Endothelial cell of umbilical vein (primary cell): Measurements from ENCODE around the gene DAD1. TPM values are rescaled to one million over a fixed set of nuclear protein-coding genes. Genes with fewer than 3 reads are reported as not detected.

Source experiments
- BruUV-seq: library from RNA; stranded (reverse); fragments of 400-500 nt; replicated peaks from 2 replicates; lab custom pipeline; 2021; lab: Mats Ljungman, UMichigan
- CTCF ChIA-PET: fragments of 300-600, 350-600 bp; sonication (Branson Sonifier 250); formaldehyde crosslinking; loops from one replicate; lab custom pipeline; 2021; ENCODE audit warnings: antibody characterized with exemption, inconsistent platforms; lab: Charles Lee
- POLR2A ChIA-PET: fragments of 300-600, 350-600 bp; sonication (Branson Sonifier 250); formaldehyde crosslinking; loops from one replicate; lab custom pipeline; 2021; ENCODE audit warnings: antibody characterized with exemption, inconsistent platforms; lab: Charles Lee
- DNase-seq: peaks from one replicate; pipeline ENCODE4 v3.0.0-alpha.2; 2011; ENCODE audit warnings: low read depth, low spot score
- FAIRE-seq: peaks from 2 replicates; lab custom pipeline; 2011; peaks lifted over from hg19 to GRCh38; lab: Jason Lieb, UNC
- H2AFZ ChIP-seq: 2 replicates; pipeline ENCODE4 v1.6.0; 2012; ENCODE audit warnings: low read depth, low read length, control low read depth, inconsistent platforms
- H3K27ac ChIP-seq: 2 replicates; pipeline ENCODE4 v1.5.1; 2011; ENCODE audit warnings: low read depth, mild to moderate bottlenecking, control low read depth, low read length, moderate library complexity; ENCODE audit not compliant: insufficient read depth
- H3K27me3 ChIP-seq, 2 experiments: 2 replicates each; pipeline versions ENCODE4 v1.6.0 to v1.6.1; 2011; ENCODE audit warnings: low read length in 2 of 2, mixed read lengths in 1 of 2; ENCODE audit not compliant: control insufficient read depth in 2 of 2, insufficient read depth in 2 of 2
- H3K36me3 ChIP-seq, 2 experiments: 2 replicates in 1 of 2; 3 replicates in 1 of 2; pipeline ENCODE4 v1.5.1; 2011; ENCODE audit warnings: low read length in 2 of 2, mild to moderate bottlenecking in 1 of 2, moderate library complexity in 1 of 2; ENCODE audit not compliant: control insufficient read depth in 2 of 2, insufficient read depth in 2 of 2; ENCODE audit errors: extremely low read depth in 1 of 2
- H3K4me1 ChIP-seq: 3 replicates; pipeline ENCODE4 v1.5.1; 2011; ENCODE audit warnings: mild to moderate bottlenecking, low read length; ENCODE audit not compliant: control insufficient read depth, insufficient read depth; ENCODE audit errors: extremely low read depth
- H3K4me2 ChIP-seq: 2 replicates; pipeline ENCODE4 v1.6.1; 2011; ENCODE audit warnings: low read length, control low read depth, mixed read lengths; ENCODE audit not compliant: insufficient read depth
- H3K4me3 ChIP-seq, 3 experiments: fragments of 200-600 bp in 1 of 3; sonication (generic), shearing (Covaris generic) in 1 of 3; replicated peaks in 1 of 3; 2 replicates each; pipeline ENCODE4 v1.5.1; 2011 to 2016; ENCODE audit warnings: control low read depth in 3 of 3, low read length in 3 of 3, mild to moderate bottlenecking in 2 of 3, inconsistent platforms in 1 of 3, low read depth in 1 of 3, moderate library complexity in 1 of 3; ENCODE audit not compliant: insufficient read depth in 1 of 3
- H3K79me2 ChIP-seq: 2 replicates; pipeline ENCODE4 v1.6.0; 2012; ENCODE audit warnings: low read length, inconsistent platforms; ENCODE audit not compliant: control insufficient read depth, insufficient read depth
- H3K9ac ChIP-seq: replicated peaks from 2 replicates; pipeline ENCODE3; 2011; ENCODE audit warnings: low read length, control low read depth; ENCODE audit not compliant: insufficient read depth; ENCODE audit errors: extremely low read depth
- H3K9me1 ChIP-seq: replicated peaks from 3 replicates; pipeline ENCODE4 v1.6.0; 2011; ENCODE audit warnings: mild to moderate bottlenecking, low read length; ENCODE audit not compliant: control insufficient read depth, insufficient read depth; ENCODE audit errors: extremely low read depth
- H3K9me3 ChIP-seq: replicated peaks from 2 replicates; pipeline ENCODE4 v1.5.1; 2012; ENCODE audit warnings: low read length, inconsistent platforms; ENCODE audit not compliant: control insufficient read depth, insufficient read depth
- H4K20me1 ChIP-seq: replicated peaks from 2 replicates; pipeline ENCODE3; 2011; ENCODE audit warnings: mild to moderate bottlenecking, low read length; ENCODE audit not compliant: control insufficient read depth, insufficient read depth; ENCODE audit errors: extremely low read depth
- CTCF ChIP-seq, 2 donors: IDR thresholded peaks; 1 replicate in 1 of 2; 2 replicates in 1 of 2; pipeline ENCODE4 v1.5.1; 2011; ENCODE audit warnings: low read length in 2 of 2, mild to moderate bottlenecking in 2 of 2, moderate library complexity in 2 of 2, control low read depth in 1 of 2, inconsistent platforms in 1 of 2, low read depth in 1 of 2; ENCODE audit not compliant: insufficient read depth in 1 of 2; ENCODE audit errors: extremely low read depth in 1 of 2
- EZH2 ChIP-seq: IDR thresholded peaks from 2 replicates; pipeline ENCODE4 v1.6.1; 2012; ENCODE audit warnings: borderline replicate concordance, low read depth, mild to moderate bottlenecking, moderate library complexity, low read length, inconsistent platforms; ENCODE audit not compliant: severe bottlenecking
- FOS ChIP-seq: IDR thresholded peaks from 2 replicates; pipeline ENCODE4 v1.6.1; 2011; ENCODE audit warnings: mild to moderate bottlenecking, low read length, moderate library complexity, borderline replicate concordance; ENCODE audit not compliant: insufficient read depth
- GATA2 ChIP-seq: IDR thresholded peaks from 2 replicates; pipeline ENCODE4 v1.7.0; 2011; ENCODE audit warnings: low read depth, mild to moderate bottlenecking, moderate library complexity, mixed read lengths, low read length; ENCODE audit not compliant: insufficient read length, insufficient read depth
- JUN ChIP-seq: IDR thresholded peaks from 2 replicates; pipeline ENCODE4 v1.6.1; 2011; ENCODE audit warnings: borderline replicate concordance, low read depth; ENCODE audit not compliant: insufficient read length, insufficient read depth
- MAX ChIP-seq: IDR thresholded peaks from 2 replicates; pipeline ENCODE4 v1.6.1; 2011; ENCODE audit not compliant: insufficient read depth, insufficient read length
- MYC ChIP-seq: IDR thresholded peaks from one replicate; pipeline ENCODE4 v1.6.1; 2011; ENCODE audit warnings: mild to moderate bottlenecking, low read depth, low read length
- POLR2A ChIP-seq: IDR thresholded peaks from 2 replicates; pipeline ENCODE4 v1.6.1; 2012; ENCODE audit warnings: low read depth, mild to moderate bottlenecking, control low read depth, low read length
- POLR2AphosphoS5 ChIP-seq: IDR thresholded peaks from 2 replicates; pipeline ENCODE4 v1.6.1; 2012; ENCODE audit warnings: low read depth, mild to moderate bottlenecking, control low read depth, low read length, moderate library complexity; ENCODE audit not compliant: insufficient read depth
- dilution Hi-C: fragments of 300-500 bp; cut with MboI; formaldehyde crosslinking; loops from one replicate; pipeline ENCODE4 v1.15.0; 2019; ENCODE audit warnings: low sequenced_read_pairs; ENCODE audit not compliant: extremely low pct_ligation_motif_present
- intact Hi-C: fragments of 100-400 bp; cut with micrococcal nuclease; formaldehyde crosslinking; loops from one replicate; pipeline ENCODE4 v1.10.0; 2022
- polyA plus RNA-seq, 4 experiments: library from polyadenylated mRNA; depleted of rRNA in 3 of 4; stranded (reverse) in 3 of 4; unstranded in 1 of 4; fragments of >200 nt; gene quantifications; 2 replicates each; pipeline versions ENCODE4 v1.2.1 to v1.2.3, GENCODE V29; 2011 to 2012; ENCODE audit warnings: missing spikeins in 1 of 4
- total RNA-seq: library from RNA; stranded (reverse); gene quantifications from 2 replicates; pipeline ENCODE4 v1.2.3, GENCODE V29; 2021

The DAD1 gene
- total and polyA plus RNA-seq, 2 donors (not counting 3 experiments of a cell fraction or from before 2014, with no cell fraction given): 299 to 1,227 TPM

GRCh38 chr14:22547948-22548750 lies 40.9 kb downstream of the DAD1 start:
- CTCF ChIA-PET: interaction anchor here (0.8 to 1.9 kb wide), 3 partner anchors 8 to 105 kb away, joined by 3 to 4 read pairs (median 3); no protein-coding TSS in a partner anchor
- intact Hi-C loops: loop anchor here (2.0 kb wide), 1 partner anchor 161 kb away; no protein-coding TSS in a partner anchor
- POLR2A ChIA-PET: interaction anchor here (1.2 kb wide), 1 partner anchor 434 kb away, joined by 3 read pairs; the partner anchor contains the start of gene AJUBA

More at GRCh38 chr14:22547948-22548750, 40.9 kb downstream of the DAD1 start:
- FAIRE-seq: peak; percentile 33
- dilution Hi-C loops: no loop called here
- Histone ChIP-seq H3K79me2 (no peaks in the 10 kb centered on the region), H3K9ac (peak overlapping the region; percentile 18), H3K9me3 (no peaks in the 10 kb centered on the region), H3K9me1 (no peaks in the 10 kb centered on the region), H3K36me3 (no peaks in the 10 kb centered on the region), H3K4me1 (peaks cover 48% of the 10 kb centered on the region), H2AFZ (no peak overlapping the region), H4K20me1 (no peaks in the 10 kb centered on the region), H3K4me2 (no peak overlapping the region), H3K4me3 (no peak overlapping the region), H3K27ac (peak overlapping the region; percentile 86), H3K27me3 (no peaks in the 10 kb centered on the region)
- no peak for DNase-seq
- TF ChIP-seq CTCF (IDR thresholded peaks at IDR 0.05; ENCODE audit: extremely low read depth in 1 of 2, insufficient read depth in 1 of 2, low read depth in 1 of 2, low read length in 2 of 2) (no peak), EZH2 (no peak), POLR2AphosphoS5 (no peak), FOS (no peak), POLR2A (no peak), MYC (no peak), MAX (no peak), GATA2 (no peak), JUN (no peak)
- no TSS peak for BruUV-seq
